Adrenal gland (tissue), 5 donors: ENCODE measurements around the gene SPTBN2.

Experiments
- CTCF ChIP-seq, 6 experiments: fragments of 450-650 bp in 4 of 6; fragments of 200-600 bp in 2 of 6; sonication (generic) in 1 of 6; IDR thresholded peaks; 1 replicate in 5 of 6; 2 replicates in 1 of 6; pipeline versions ENCODE4 v1.5.1 to v1.8.0; 2016 to 2021; ENCODE audit warnings: antibody characterized with exemption in 6 of 6, mild to moderate bottlenecking in 2 of 6, moderate library complexity in 1 of 6
- POLR2A ChIP-seq, 2 donors: fragments of 450-650 bp; IDR thresholded peaks; one replicate each; pipeline ENCODE4 v1.6.1; 2017; ENCODE audit warnings: antibody characterized with exemption in 2 of 2, mild to moderate bottlenecking in 2 of 2, moderate library complexity in 1 of 2
- donor health status: DM: no; HTN: no; CAD: no.

GRCh38 chr11:66745356-66746235 lies 16.6 kb upstream of the SPTBN2 start:
- TF ChIP-seq CTCF (IDR thresholded peaks at IDR 0.05) (no peak), POLR2A (IDR thresholded peaks at IDR 0.05) (no peak)
